Epithelial cell of prostate (primary cell): ENCODE measurements around the gene OSGIN1.
A peak's percentile ranks its signal among the peaks of the same experiment; 100 is the strongest.

Experiments used
- DNase-seq: peaks from one replicate; pipeline ENCODE4 v3.0.0-alpha.2; 2011; ENCODE audit warnings: low read depth, low spot score
- H3K27ac ChIP-seq: fragments of 450-650 bp; 2 replicates; pipeline ENCODE4 v1.5.1; 2017; ENCODE audit warnings: mild to moderate bottlenecking

The OSGIN1 gene

GRCh38 chr16:83952940-83953795 lies at the start of gene OSGIN1:
Gene OSGIN1 (plus strand): TSS chr16:83953240. CDS start chr16:83957672, 4,432 bp downstream.
- peak; percentile 79 for DNase-seq
- peak within 1 kb of the TSS; percentile 79 for H3K27ac ChIP-seq

GRCh38 chr16:83903751-83904150 lies 49.3 kb upstream of the OSGIN1 start:
- no peak for DNase-seq
- no peak overlapping the region for H3K27ac ChIP-seq

- DNase-seq = no peak
- no peak overlapping the region for H3K27ac ChIP-seq
Observed at GRCh38 chr16:83906683-83907082, 46.4 kb upstream of the OSGIN1 start.

GRCh38 chr16:83907111-83907510 lies 45.9 kb upstream of the OSGIN1 start:
- no peak for DNase-seq
- no peak overlapping the region for H3K27ac ChIP-seq

- DNase-seq = no peak
- no peak overlapping the region for H3K27ac ChIP-seq
Observed at GRCh38 chr16:83907631-83908250, 45.3 kb upstream of the OSGIN1 start.

GRCh38 chr16:83908798-83909197 lies 44.2 kb upstream of the OSGIN1 start:
- H3K27ac ChIP-seq = no peak overlapping the region
- DNase-seq = no peak

- H3K27ac ChIP-seq = no peak overlapping the region
Observed at GRCh38 chr16:83911290-83911689, 41.8 kb upstream of the OSGIN1 start.

GRCh38 chr16:83912519-83913244 lies 40.4 kb upstream of the OSGIN1 start:
- no peak for DNase-seq
- peak overlapping the region; percentile 58 for H3K27ac ChIP-seq

More at GRCh38 chr16:83911290-83911689, 41.8 kb upstream of the OSGIN1 start:
- no peak for DNase-seq

- peak overlapping the region; percentile 58 for H3K27ac ChIP-seq
- no peak for DNase-seq
Observed at GRCh38 chr16:83913245-83913633, 39.8 kb upstream of the OSGIN1 start.

GRCh38 chr16:83914091-83914710 lies 38.8 kb upstream of the OSGIN1 start:
- DNase-seq = no peak
- H3K27ac ChIP-seq = no peak overlapping the region

GRCh38 chr16:83915081-83915480 lies 38.0 kb upstream of the OSGIN1 start:
- H3K27ac ChIP-seq = no peak overlapping the region
- DNase-seq = no peak

GRCh38 chr16:83915491-83915890 lies 37.5 kb upstream of the OSGIN1 start:
- no peak for DNase-seq

GRCh38 chr16:83917152-83918120 lies 35.6 kb upstream of the OSGIN1 start:
- no peak overlapping the region for H3K27ac ChIP-seq
- no peak for DNase-seq

More at GRCh38 chr16:83915491-83915890, 37.5 kb upstream of the OSGIN1 start:
- no peak overlapping the region for H3K27ac ChIP-seq

GRCh38 chr16:83920894-83921491 lies 32.0 kb upstream of the OSGIN1 start:
- no peak overlapping the region for H3K27ac ChIP-seq
- no peak for DNase-seq

GRCh38 chr16:83923581-83924365 lies 29.3 kb upstream of the OSGIN1 start:
- no peak for DNase-seq
- no peak overlapping the region for H3K27ac ChIP-seq

- H3K27ac ChIP-seq = no peak overlapping the region
- DNase-seq = no peak
Observed at GRCh38 chr16:83924686-83925085, 28.4 kb upstream of the OSGIN1 start.

GRCh38 chr16:83925095-83925905 lies 27.7 kb upstream of the OSGIN1 start:
- no peak overlapping the region for H3K27ac ChIP-seq
- no peak for DNase-seq
